ENCODE results near the gene NXPH2. TPM values are rescaled to one million over a fixed set of nuclear protein-coding genes. Genes with fewer than 3 reads are reported as not detected.
"Not testable (repeated sequence)": the region's sequence is repeated elsewhere in the genome, so short reads cannot be mapped to it uniquely, and the experiment has no call there.

NXPH2 gene
- total RNA-seq, 1 experiment from 2014 or later: not detected

DNA sequence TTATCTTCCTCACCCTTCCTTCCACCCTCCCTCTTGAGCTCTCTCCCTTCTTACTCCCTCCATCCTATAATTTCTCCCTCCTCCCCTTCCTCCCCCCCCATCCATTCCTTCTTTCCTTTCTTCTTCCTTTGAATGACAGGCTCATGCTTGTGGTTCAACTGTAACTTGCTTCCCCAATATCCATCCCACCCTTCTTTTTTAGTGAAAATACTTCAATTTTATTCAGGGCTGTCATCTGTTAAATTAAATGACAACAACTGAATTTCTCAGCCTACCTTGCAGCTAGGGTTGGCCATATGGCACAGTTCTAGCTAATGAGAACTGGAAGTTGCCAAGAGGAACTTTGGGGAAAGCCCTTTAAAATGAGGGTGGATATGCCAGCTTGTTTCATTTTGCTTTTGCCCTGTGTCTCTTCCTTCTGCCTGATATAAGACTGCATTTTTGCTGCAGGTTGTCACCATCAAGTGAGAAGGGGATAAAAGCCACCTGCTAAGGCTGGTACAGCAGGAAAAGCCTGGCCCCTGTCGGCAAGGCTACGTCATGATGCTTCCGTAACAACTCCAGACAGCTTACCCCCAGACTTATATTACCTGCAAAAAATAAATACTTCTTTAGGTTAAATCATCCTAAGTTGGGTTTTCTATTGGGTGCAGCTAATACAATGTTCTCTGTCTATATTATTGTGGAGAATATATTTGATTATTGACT lies 121.8 kb downstream of the NXPH2 start:
- Histone ChIP-seq H3K27me3 (no peaks in the 10 kb centered on the region), H3K27ac (no peak overlapping the region), H3K4me3 (no peak overlapping the region), H3K9me3 (replicated peaks) (no peaks in the 10 kb centered on the region), H3K36me3 (no peaks in the 10 kb centered on the region), H3K4me1 (no peaks in the 10 kb centered on the region)
- DNase-seq: no peak

DNA sequence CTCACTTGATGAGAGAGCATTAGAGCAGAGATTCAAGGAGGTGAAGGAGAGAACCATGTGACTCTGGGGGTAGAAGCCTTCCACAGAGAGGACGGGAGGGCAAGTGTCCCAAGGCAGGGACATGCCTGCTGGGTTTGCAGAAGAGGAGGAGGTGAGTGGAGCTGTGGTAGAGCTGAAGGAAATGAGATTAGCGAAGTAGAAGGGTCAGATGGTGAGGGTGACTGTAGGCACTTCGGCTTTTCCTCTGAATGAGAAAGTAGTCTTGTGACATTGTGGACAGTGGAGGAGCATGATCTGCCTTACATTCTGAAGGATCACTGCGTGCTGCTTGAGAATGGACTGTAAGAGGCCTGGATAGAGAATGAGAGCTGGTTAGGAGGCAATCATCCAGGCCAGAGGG lies 126.0 kb downstream of the NXPH2 start:
- Histone ChIP-seq H3K9me3 (replicated peaks) (no peaks in the 10 kb centered on the region), H3K4me1 (no peaks in the 10 kb centered on the region), H3K4me3 (no peak overlapping the region), H3K36me3 (no peaks in the 10 kb centered on the region), H3K27me3 (no peaks in the 10 kb centered on the region), H3K27ac (no peak overlapping the region)
- no peak for DNase-seq

DNA sequence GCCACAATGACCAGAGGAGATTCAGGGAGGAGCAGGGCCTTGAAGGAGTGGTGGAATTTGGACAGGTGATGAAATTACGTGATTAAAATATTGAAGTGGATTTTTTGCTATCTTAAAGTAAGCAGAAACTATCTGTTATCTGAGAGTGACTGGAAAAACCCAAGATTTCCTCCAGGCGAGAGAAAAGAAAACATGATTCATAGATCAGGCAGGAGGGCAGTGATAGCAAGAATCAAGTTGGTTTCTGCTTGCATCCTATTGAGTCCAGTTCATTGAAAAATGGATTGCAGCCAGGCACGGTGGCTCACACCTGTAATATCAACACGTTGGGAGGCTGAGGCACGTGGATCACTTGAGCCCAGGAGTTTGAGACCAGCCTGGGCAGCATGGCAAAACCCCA lies 127.8 kb downstream of the NXPH2 start:
- no peak for DNase-seq
- Histone ChIP-seq H3K9me3 (replicated peaks) (no peaks in the 10 kb centered on the region), H3K4me1 (no peaks in the 10 kb centered on the region), H3K4me3 (no peak overlapping the region), H3K27ac (no peak overlapping the region), H3K27me3 (no peaks in the 10 kb centered on the region), H3K36me3 (no peaks in the 10 kb centered on the region)

DNA sequence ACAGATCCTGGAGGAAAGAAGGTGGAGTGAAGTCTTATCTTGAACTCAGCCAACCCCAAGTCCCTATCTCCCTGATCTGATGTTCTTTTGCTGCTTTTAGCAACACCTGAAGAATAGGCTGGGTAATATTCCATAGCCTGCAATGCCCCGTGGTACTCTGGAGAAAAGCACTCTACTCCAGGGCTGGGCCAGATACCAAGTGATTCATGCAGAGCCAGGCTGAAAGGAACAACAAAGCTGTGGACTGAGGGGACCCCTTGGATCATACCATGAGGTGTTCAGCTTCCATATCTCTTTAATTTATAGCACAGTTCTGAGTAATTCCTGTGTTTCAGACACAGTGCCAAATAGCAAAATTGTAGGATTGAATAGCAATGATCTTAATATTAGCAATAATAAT lies 130.6 kb downstream of the NXPH2 start:
- H3K27ac ChIP-seq: no peak overlapping the region
- no peak for DNase-seq
- H3K4me1 ChIP-seq: no peaks in the 10 kb centered on the region
- H3K36me3 ChIP-seq: no peaks in the 10 kb centered on the region
- no peaks in the 10 kb centered on the region for H3K9me3 ChIP-seq (replicated peaks)
- H3K27me3 ChIP-seq: no peaks in the 10 kb centered on the region
- H3K4me3 ChIP-seq: no peak overlapping the region

DNA sequence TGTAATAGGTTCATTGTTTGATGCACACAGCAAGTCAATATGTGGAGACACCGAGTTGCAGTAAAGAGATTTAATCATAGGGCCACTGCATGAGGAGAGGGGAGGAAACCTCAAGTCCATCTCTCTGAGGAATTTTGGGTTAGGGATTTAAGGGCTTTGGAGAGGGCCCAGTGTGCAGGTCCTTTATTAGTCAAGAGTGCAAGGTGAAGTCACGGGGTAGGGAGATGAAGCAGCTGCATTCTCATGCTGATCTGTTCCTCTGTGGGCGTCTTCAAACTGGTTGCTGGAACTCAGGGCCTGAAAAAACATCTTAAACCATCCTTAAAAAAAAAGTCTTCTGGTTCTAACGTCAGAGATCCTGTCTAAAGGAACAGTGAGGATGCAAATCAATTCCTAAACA lies 131.6 kb downstream of the NXPH2 start:
- Histone ChIP-seq H3K9me3 (replicated peaks) (no peaks in the 10 kb centered on the region), H3K36me3 (no peaks in the 10 kb centered on the region), H3K4me3 (no peak overlapping the region), H3K27ac (no peak overlapping the region), H3K27me3 (no peaks in the 10 kb centered on the region), H3K4me1 (no peaks in the 10 kb centered on the region)
- DNase-seq: no peak

DNA sequence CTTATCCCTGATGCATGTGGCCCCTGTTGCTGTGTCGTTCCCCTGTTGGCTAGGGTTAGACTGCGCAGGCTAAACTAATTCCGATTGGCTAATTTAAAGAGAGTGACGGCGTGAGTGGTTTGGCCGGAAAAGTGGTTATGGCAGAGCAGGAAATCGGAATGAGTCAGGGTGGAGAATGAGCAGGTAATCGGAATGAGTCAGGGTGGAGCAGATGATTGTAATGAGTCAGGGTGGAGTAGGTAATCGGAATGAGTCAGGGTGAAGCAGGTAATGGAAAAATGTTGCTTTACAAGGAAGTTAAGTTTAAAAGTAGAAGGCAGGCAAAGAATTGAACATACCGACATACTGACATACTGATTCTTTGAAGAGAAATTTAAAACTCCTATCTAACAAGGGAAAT lies 135.4 kb downstream of the NXPH2 start:
- not testable (repeated sequence) for H3K27ac ChIP-seq; H3K4me1 ChIP-seq; H3K27me3 ChIP-seq; H3K9me3 ChIP-seq (replicated peaks); DNase-seq; H3K36me3 ChIP-seq; H3K4me3 ChIP-seq

DNA sequence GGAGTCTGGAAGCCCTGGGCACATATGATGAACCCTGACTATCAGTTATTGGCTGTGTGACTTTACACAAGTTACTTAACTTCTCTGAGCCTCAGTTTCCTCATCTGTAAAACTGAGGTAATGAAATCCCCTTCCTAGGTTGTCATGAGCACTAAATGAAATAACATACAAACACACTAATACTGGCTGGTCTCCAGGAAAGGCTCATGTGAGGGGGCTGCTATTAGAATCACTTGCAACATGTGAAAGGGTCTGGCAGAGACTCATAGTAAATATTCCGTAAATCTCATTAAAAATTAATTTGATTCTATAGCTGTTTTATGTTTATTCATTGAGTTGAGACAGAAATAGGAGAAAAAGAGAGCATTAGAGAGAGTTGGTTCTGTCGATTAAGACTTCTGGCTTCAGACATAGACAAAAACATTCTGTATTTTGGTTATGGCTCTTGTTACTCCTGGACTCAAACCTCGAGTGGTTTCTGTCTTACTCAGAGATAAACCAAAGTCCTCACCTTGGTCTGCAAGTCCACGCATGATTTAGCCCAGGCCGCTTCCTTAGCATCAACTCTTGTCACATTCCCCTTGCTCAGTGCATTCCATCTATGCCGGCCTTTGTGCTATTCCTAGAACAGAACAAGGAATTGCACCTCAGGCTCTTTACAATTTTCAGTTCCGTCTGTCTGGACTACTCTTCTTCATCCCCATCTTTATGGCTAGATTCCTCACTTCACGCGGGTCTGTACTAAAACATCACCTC lies 139.1 kb downstream of the NXPH2 start:
- Histone ChIP-seq H3K27me3 (no peaks in the 10 kb centered on the region), H3K9me3 (replicated peaks) (no peaks in the 10 kb centered on the region), H3K4me3 (no peak overlapping the region), H3K27ac (no peak overlapping the region), H3K4me1 (no peaks in the 10 kb centered on the region), H3K36me3 (no peaks in the 10 kb centered on the region)
- DNase-seq: no peak

DNA sequence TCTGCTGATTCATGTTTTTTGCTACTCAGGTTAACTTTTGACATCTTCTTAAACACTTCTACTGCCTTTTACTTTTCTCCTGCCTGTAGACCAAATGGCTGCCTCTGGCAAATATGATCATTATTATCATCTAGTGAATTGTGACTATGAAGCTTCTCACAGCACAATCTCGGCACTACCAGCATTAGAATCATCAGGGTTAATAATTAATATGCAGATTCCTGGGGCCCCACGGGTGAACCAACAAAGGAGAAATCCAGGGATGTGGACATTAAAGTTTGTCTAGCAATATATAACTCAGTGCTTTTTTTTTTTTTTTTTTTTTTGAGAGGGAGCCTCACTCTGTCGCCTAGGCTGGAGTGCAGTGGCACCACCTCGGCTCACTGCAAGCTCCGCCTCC lies 142.5 kb downstream of the NXPH2 start:
- peaks cover 5% of the 10 kb centered on the region; the same call in 1 of the 2 replicates for H3K9me3 ChIP-seq (replicated peaks)
- no peak for DNase-seq
- H3K27me3 ChIP-seq: no peaks in the 10 kb centered on the region
- no peaks in the 10 kb centered on the region for H3K4me1 ChIP-seq
- no peaks in the 10 kb centered on the region for H3K36me3 ChIP-seq
- H3K27ac ChIP-seq: no peak overlapping the region
- H3K4me3 ChIP-seq: no peak overlapping the region

DNA sequence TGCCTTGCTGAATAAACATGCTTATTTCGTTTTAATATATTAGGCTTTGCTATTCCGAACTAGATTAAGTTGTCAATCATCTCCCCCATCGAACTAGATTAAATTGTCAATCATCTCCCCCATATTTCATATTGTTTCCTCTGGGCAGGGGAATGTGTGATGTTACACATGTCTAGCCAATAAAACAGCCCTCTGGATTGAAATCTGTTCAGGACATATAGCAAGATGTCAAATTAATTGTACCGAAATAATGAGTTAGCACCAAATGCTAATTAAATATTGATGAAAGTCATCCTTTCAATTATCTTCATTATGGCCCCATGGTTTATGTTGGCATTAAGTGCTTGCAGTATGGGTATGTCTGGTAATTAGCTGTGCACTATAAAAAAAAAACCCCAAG lies 143.1 kb downstream of the NXPH2 start:
- peaks cover 5% of the 10 kb centered on the region; the same call in 1 of the 2 replicates for H3K9me3 ChIP-seq (replicated peaks)
- no peak for DNase-seq
- no peak overlapping the region for H3K27ac ChIP-seq
- no peak overlapping the region for H3K4me3 ChIP-seq
- H3K27me3 ChIP-seq: no peaks in the 10 kb centered on the region
- no peaks in the 10 kb centered on the region for H3K36me3 ChIP-seq
- H3K4me1 ChIP-seq: no peaks in the 10 kb centered on the region

DNA sequence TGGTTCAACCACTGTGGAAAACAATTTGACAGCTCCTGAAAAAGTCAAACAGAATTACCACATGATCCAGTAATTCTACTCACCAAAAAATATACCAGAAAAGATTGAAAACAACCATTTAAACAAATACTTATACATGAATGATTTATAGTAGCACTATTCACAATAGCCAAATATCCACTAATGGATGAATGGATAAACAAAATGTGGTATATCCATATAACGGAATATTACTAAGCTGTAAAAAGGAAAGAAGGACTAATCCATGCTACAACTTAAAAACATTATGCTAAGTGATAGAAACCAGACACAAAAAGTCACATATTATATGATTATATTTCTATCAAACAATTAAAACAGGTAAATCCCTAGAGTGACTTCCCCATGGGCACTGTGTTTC lies 147.1 kb downstream of the NXPH2 start:
- Histone ChIP-seq H3K27ac (no peak overlapping the region), H3K4me3 (no peak overlapping the region), H3K4me1 (peaks cover 19% of the 10 kb centered on the region), H3K36me3 (no peaks in the 10 kb centered on the region), H3K9me3 (replicated peaks) (peaks cover 5% of the 10 kb centered on the region; the same call in 1 of the 2 replicates), H3K27me3 (no peaks in the 10 kb centered on the region)
- DNase-seq: no peak

DNA sequence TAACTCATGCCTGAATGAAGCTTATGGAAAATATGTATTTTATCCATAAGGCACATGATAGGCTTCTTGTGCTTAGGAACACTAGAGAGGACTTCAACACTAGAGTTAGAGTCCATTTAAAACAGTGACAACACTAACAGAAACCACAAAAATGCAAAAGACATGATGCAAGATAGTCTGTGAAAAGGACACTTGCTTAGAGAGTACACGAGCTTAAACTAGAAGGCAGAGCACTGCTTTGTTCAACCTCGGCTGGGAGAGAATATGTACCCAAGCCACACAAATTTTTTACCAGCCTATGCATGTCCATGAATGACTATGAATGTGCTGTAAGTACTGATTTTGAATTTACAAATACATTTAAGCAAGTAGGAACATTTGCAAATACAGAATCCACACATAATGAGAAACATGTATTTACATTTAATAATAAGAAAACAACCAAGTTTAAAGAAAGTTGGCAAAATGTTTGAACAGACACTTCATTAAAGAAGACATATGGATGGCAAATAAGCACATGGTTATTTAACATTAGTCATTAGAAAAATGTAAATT lies 148.0 kb downstream of the NXPH2 start:
- Histone ChIP-seq H3K36me3 (no peaks in the 10 kb centered on the region), H3K27me3 (no peaks in the 10 kb centered on the region), H3K4me1 (peaks cover 19% of the 10 kb centered on the region), H3K4me3 (no peak overlapping the region), H3K27ac (no peak overlapping the region), H3K9me3 (replicated peaks) (peaks cover 5% of the 10 kb centered on the region; the same call in 1 of the 2 replicates)
- DNase-seq: peak in 1 of 2 experiments; percentile 38

DNA sequence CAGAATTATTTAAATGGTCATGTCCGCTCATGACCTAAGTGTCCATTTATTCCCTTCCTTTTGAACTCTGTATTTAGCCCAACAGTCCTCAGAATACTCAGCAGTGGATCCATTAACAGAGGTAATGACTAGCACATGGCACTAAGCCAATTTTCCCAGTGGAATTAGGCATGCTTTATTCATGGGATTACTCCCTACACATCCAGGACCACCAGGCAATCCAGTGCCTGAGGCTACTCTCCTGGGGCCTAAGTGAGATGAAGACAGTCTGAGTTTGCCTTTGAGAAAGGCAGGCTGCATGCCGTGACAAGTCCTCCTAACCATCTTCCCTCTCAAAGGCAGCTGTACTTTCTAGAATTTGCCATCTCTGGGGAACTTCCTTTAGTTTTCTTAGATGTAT lies 150.0 kb downstream of the NXPH2 start:
- Histone ChIP-seq H3K4me3 (no peak overlapping the region), H3K36me3 (no peaks in the 10 kb centered on the region), H3K27me3 (no peaks in the 10 kb centered on the region), H3K9me3 (replicated peaks) (peaks cover 5% of the 10 kb centered on the region; the same call in 1 of the 2 replicates), H3K4me1 (peaks cover 19% of the 10 kb centered on the region), H3K27ac (no peak overlapping the region; the same call in 1 of the 2 replicates)
- peak; percentile 89 to 96 for DNase-seq

DNA sequence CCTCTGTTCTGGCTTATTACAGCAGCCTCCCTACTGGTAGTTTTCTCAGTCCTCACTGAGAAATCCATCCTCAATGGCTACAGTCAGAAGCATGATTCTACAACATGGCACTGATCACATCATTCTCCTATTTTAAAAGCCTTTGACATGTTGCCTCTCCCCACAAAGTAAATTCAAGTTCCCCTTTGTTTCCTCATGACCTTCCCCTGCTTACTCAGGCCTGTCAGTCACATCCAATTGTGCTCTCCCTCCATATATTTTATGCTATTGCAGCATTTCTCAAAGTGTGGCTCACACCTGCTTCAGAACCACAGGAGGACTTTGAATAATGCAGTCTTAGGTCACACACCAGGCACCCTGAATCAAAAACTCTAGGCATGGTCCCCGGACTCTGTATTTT lies 154.0 kb downstream of the NXPH2 start:
- Histone ChIP-seq H3K4me3 (no peak overlapping the region), H3K9me3 (replicated peaks) (no peaks in the 10 kb centered on the region), H3K27ac (no peak overlapping the region), H3K36me3 (no peaks in the 10 kb centered on the region), H3K4me1 (peaks cover 19% of the 10 kb centered on the region), H3K27me3 (no peaks in the 10 kb centered on the region)
- no peak for DNase-seq

DNA sequence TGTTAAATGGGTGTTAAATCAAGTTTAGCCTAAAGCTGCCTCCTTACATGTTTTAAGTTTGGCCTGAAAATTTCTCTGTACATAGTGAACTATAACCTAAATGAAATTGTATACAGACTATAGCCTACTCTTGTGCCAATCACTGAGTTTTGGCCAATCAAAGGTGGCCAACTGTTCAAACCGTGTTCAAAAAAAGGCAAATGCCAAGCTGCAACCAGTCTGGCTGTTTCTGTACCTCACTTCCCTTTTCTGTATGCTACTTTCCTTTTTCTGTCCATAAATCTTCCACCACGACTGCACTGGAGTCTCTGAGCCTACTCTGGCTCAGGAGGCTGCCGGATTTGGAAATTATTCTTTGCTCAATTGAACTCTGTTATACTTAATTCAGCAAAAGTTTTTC lies 157.6 kb downstream of the NXPH2 start:
- H3K36me3 ChIP-seq: no peaks in the 10 kb centered on the region

DNA sequence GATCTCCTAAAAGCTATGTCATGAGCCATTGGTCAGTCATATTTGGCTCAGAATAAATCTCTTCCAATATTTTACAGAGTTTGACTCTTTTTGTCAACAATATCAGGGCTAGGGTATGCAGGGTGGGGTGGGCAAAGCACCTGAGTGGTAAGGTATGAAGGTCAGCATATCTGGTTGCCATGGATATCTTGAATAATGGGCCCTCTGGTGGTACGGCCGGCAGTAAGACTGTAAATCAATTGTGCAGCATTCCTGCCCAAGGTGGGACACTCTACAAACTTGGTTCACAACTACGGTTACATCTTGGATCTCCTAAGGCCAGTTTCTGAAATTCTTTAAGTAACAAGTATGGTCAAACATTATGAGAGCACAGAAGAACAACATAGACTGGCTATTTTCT lies 159.1 kb downstream of the NXPH2 start:
- no peak for DNase-seq
- H3K4me3 ChIP-seq: no peak overlapping the region
- no peaks in the 10 kb centered on the region for H3K27me3 ChIP-seq
- no peaks in the 10 kb centered on the region for H3K9me3 ChIP-seq (replicated peaks)
- no peaks in the 10 kb centered on the region for H3K36me3 ChIP-seq
- H3K27ac ChIP-seq: no peak overlapping the region
- H3K4me1 ChIP-seq: no peaks in the 10 kb centered on the region

More for the DNA sequence above, 157.6 kb downstream of the NXPH2 start:
- H3K9me3 ChIP-seq (replicated peaks): no peaks in the 10 kb centered on the region
- no peaks in the 10 kb centered on the region for H3K4me1 ChIP-seq
- no peak overlapping the region for H3K4me3 ChIP-seq
- no peaks in the 10 kb centered on the region for H3K27me3 ChIP-seq
- no peak overlapping the region for H3K27ac ChIP-seq
- no peak for DNase-seq
